Measurements from ENCODE around the gene MTHFS.

Gene MTHFS

DNA sequence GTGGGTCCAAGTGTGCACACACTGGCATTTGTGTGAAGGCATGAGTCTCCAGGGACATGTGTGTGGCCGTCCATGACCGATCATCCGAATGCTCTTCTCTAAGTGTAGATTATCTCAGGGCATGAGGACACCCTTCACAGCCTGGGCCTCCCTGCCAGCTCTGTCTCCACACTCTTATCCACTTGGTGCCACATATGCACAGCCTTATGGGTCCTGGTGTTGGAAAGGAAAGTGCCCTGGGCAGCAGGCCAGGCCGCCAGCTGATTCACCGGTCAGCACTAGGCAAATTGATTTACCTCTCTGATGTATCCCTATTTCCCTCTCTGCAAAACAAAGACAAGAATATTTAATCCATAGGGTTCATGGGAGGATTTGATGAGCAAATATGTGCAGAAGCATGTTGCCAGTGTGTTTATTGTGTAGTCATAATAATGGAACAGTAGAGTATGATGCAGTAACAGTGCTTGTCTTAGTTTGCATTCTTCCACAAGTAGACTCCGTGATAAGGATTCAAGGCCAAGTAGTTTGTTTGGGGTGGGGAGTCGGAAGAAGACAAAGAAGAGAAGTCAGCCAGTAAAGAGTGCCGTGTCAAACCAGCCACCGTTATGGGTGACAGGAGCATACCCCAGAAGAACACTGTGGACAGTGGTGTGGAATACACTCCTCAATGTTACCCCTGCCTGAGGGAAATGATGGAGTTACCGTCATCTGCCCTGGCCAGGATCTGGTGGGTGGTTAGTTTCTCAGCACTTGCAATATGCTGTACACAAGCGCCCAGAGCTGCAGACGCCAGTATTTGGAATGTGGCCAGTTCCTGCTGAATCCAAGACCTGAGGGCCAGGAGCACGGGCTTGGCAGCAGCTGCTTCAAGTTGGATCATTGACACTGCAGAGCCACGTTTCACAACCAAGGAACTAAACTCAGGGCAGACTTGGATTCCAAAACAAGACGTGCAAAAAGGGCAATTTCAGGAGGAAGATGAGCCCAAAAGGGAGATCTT lies 85.1 kb downstream of the MTHFS start:
- DNase-seq: no peak

GRCh38 chr15:79804838-79805237 lies 92.0 kb downstream of the MTHFS start:
- no peak for DNase-seq

GRCh38 chr15:79798311-79798710 lies 98.5 kb downstream of the MTHFS start:
- no peak for DNase-seq

Measured in activated gamma-delta T cell treated with Interleukin-2 at 50 U/mL for 16 hours (primary cell).